Measurements from ENCODE around the gene PDE8B.

PDE8B gene

GRCh38 chr5:77312413-77312812 is 101.9 kb downstream of the PDE8B start:
- no peak for TF ChIP-seq CTCF (IDR thresholded peaks at IDR 0.05; ENCODE audit: low read length, missing control alignments)
- no peak overlapping the region for H3K4me3 ChIP-seq (replicated peaks; ENCODE audit: low read depth, low read length)
- peak; percentile 39 for DNase-seq (ENCODE audit: low read depth)

- no peak for DNase-seq (ENCODE audit: low read depth)
- no peak for TF ChIP-seq CTCF (IDR thresholded peaks at IDR 0.05; ENCODE audit: low read length, missing control alignments)
Observed at GRCh38 chr5:77316871-77317661, 106.6 kb downstream of the PDE8B start.

GRCh38 chr5:77318060-77318459 is 107.6 kb downstream of the PDE8B start:
- no peak overlapping the region for H3K4me3 ChIP-seq (replicated peaks; ENCODE audit: low read depth, low read length)
- no peak for DNase-seq (ENCODE audit: low read depth)
- no peak for TF ChIP-seq CTCF (IDR thresholded peaks at IDR 0.05; ENCODE audit: low read length, missing control alignments)

More at GRCh38 chr5:77316871-77317661, 106.6 kb downstream of the PDE8B start:
- no peak overlapping the region for H3K4me3 ChIP-seq (replicated peaks; ENCODE audit: low read depth, low read length)

GRCh38 chr5:77319117-77319804 is 108.8 kb downstream of the PDE8B start:
- H3K4me3 ChIP-seq (replicated peaks; ENCODE audit: low read depth, low read length): no peak overlapping the region
- TF ChIP-seq CTCF (IDR thresholded peaks at IDR 0.05; ENCODE audit: low read length, missing control alignments): no peak
- DNase-seq (ENCODE audit: low read depth): no peak

GRCh38 chr5:77321793-77322394 is 111.4 kb downstream of the PDE8B start:
- TF ChIP-seq CTCF (IDR thresholded peaks at IDR 0.05; ENCODE audit: low read length, missing control alignments): no peak
- H3K4me3 ChIP-seq (replicated peaks; ENCODE audit: low read depth, low read length): no peak overlapping the region

GRCh38 chr5:77322406-77322805 is 111.9 kb downstream of the PDE8B start:
- TF ChIP-seq CTCF (IDR thresholded peaks at IDR 0.05; ENCODE audit: low read length, missing control alignments): no peak
- DNase-seq (ENCODE audit: low read depth): no peak
- H3K4me3 ChIP-seq (replicated peaks; ENCODE audit: low read depth, low read length): no peak overlapping the region

More at GRCh38 chr5:77321793-77322394, 111.4 kb downstream of the PDE8B start:
- DNase-seq (ENCODE audit: low read depth): no peak

Data from fibroblast of pulmonary artery (primary cell).